ENCODE measurements around the gene HOXA13.

- no peak for TF ChIP-seq CTCF (IDR thresholded peaks at IDR 0.05)
- no peak for TF ChIP-seq POLR2A (IDR thresholded peaks at IDR 0.05)
Observed at GRCh38 chr7:27192546-27193334, 7.2 kb downstream of the HOXA13 start.

All from Peyer's patch (tissue), 4 donors.